IPS-15b (cell line): ENCODE data around the gene FAM177B.
"Not testable (repeated sequence)": the region's sequence is repeated elsewhere in the genome, so short reads cannot be mapped to it uniquely, and the experiment has no call there.

Source experiments
- H3K27me3 ChIP-seq: one replicate; pipeline ENCODE4 v1.6.1; 2013; ENCODE audit warnings: low read length; ENCODE audit not compliant: control insufficient read depth, insufficient read depth
- H3K36me3 ChIP-seq: one replicate; pipeline ENCODE4 v1.6.1; 2013; ENCODE audit warnings: low read length; ENCODE audit not compliant: control insufficient read depth, insufficient read depth
- H3K4me1 ChIP-seq: one replicate; pipeline ENCODE4 v1.6.1; 2013; ENCODE audit warnings: mild to moderate bottlenecking, low read length; ENCODE audit not compliant: control insufficient read depth, insufficient read depth
- H3K4me3 ChIP-seq: one replicate; pipeline ENCODE4 v1.5.1; 2013; ENCODE audit warnings: low read depth, low read length
- H3K9ac ChIP-seq: one replicate; pipeline ENCODE4 v1.6.1; 2013; ENCODE audit warnings: low read depth, mild to moderate bottlenecking, low read length
- H3K9me3 ChIP-seq: one replicate; pipeline ENCODE4 v1.6.1; 2013; ENCODE audit warnings: mild to moderate bottlenecking, low read length; ENCODE audit not compliant: control insufficient read depth, insufficient read depth

The FAM177B gene

DNA sequence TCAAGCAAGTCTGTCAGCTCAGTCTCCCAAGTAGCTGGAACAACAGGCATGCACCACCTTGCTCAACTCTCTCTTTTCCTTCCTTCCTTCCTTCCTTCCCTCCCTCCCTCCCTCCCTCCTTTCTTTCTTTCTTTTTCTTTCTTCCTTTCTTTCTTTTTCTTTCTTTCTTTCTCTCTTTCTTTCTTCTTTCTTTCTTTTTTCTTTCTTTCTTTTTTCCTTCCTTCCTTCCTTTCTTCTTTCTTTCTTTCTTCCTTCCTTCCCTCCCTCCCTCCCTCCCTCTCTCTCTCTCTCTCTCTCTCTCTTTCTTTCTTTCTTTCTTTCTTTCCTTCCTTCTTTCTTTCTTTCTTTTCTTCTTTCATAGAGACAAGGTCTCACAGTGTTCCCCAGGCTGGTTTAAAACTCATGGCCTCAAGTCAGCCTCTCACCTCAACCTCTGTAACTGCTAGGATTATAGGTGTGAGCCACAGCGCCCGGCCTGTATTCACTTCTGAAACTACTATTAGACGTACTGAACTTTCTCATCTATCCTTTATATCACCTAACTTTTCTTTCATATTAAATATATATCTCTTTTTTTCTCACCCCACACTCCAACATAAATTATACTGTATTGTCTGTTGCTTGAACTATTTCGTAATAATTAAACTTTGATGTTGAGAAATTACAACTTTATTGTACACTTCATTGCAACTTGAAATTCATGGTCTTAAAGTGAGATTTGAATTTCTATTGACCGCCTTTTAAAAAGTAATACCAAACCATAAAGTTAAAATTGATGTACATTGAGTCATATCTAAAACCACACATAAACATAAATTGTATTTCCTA, 4.8 kb downstream of the FAM177B start:
- not testable (repeated sequence) for H3K4me1 ChIP-seq, H3K9me3 ChIP-seq, H3K36me3 ChIP-seq, H3K27me3 ChIP-seq, H3K9ac ChIP-seq, H3K4me3 ChIP-seq

GRCh38 chr1:222749927-222750326, 12.9 kb downstream of the FAM177B start:
- Histone ChIP-seq H3K4me3 (no peak overlapping the region), H3K4me1 (no peaks in the 10 kb centered on the region), H3K9ac (no peak overlapping the region), H3K36me3 (no peaks in the 10 kb centered on the region), H3K27me3 (no peaks in the 10 kb centered on the region), H3K9me3 (no peaks in the 10 kb centered on the region)

GRCh38 chr1:222750651-222751050, 13.6 kb downstream of the FAM177B start:
- Histone ChIP-seq H3K4me1 (no peaks in the 10 kb centered on the region), H3K9me3 (no peaks in the 10 kb centered on the region), H3K36me3 (no peaks in the 10 kb centered on the region), H3K9ac (no peak overlapping the region), H3K4me3 (no peak overlapping the region), H3K27me3 (no peaks in the 10 kb centered on the region)

DNA sequence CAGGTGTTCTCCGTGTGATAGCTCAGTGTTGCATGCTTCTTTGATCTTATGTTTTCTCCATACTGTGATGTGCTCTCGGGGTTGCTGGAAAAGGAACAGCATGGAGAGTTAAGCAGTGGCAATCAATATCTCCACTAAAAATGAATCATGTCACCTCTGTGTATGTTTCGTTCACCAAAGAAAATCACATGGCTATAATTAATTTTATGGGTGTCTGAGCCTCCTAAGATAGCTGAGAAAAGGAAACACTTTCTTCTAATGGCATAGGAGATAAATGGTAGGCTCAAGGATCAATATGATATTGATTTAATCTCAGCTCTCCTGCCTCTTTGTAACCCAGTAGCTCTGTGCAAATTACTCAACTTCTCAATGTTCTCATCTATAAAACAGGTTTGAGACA, 14.3 kb downstream of the FAM177B start:
- Histone ChIP-seq H3K36me3 (no peaks in the 10 kb centered on the region), H3K4me3 (no peak overlapping the region), H3K9ac (no peak overlapping the region), H3K27me3 (no peaks in the 10 kb centered on the region), H3K4me1 (no peaks in the 10 kb centered on the region), H3K9me3 (no peaks in the 10 kb centered on the region)

DNA sequence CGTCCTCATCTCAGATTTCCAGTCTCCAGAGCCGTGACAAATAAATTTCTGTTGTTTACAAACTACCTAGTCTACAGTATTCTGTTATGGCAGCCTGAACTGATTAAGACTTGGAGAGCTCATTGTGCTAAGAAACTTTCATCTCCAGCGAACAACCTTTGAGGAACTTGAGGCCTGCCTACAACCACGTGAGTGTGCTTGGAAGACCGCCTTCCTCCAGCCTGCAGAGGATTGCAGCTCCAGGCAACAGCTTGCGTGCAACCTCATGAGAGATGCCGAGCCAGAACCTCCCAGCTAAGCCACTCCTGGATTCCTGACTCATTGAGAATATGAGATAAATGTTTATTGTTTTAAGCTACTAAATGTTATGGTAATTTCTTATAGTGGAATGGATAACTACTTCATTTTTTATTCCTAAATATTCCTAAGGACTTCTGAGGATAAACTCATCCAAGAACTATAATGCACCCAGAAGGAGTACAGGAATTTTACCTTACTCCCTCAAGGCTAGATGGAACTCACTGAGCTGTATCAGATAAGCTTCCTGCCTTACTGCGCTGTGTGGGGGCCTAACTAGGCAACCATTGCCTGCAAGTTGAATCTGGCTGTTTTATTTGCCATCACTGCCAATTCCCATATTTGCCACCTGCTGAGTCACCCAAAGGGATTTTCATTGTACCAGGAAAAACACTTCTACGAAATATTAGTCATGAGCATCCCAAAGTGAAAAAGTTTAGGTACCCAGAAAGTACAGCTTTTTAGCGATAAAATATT, 17.6 kb downstream of the FAM177B start:
- Histone ChIP-seq H3K4me1 (no peaks in the 10 kb centered on the region), H3K4me3 (no peak overlapping the region), H3K9ac (no peak overlapping the region), H3K9me3 (no peaks in the 10 kb centered on the region), H3K36me3 (no peaks in the 10 kb centered on the region), H3K27me3 (no peaks in the 10 kb centered on the region)

GRCh38 chr1:222757646-222758268, 20.8 kb downstream of the FAM177B start:
- no peaks in the 10 kb centered on the region for H3K9me3 ChIP-seq
- no peak overlapping the region for H3K4me3 ChIP-seq
- no peaks in the 10 kb centered on the region for H3K27me3 ChIP-seq

GRCh38 chr1:222759451-222760035, 22.5 kb downstream of the FAM177B start:
- Histone ChIP-seq H3K36me3 (no peaks in the 10 kb centered on the region), H3K4me1 (no peaks in the 10 kb centered on the region), H3K27me3 (no peaks in the 10 kb centered on the region), H3K4me3 (no peak overlapping the region), H3K9ac (no peak overlapping the region), H3K9me3 (no peaks in the 10 kb centered on the region)

More at GRCh38 chr1:222757646-222758268, 20.8 kb downstream of the FAM177B start:
- Histone ChIP-seq H3K9ac (no peak overlapping the region), H3K36me3 (no peaks in the 10 kb centered on the region), H3K4me1 (no peaks in the 10 kb centered on the region)

- H3K4me1 ChIP-seq: no peaks in the 10 kb centered on the region
- no peaks in the 10 kb centered on the region for H3K36me3 ChIP-seq
- H3K9me3 ChIP-seq: no peaks in the 10 kb centered on the region
- no peaks in the 10 kb centered on the region for H3K27me3 ChIP-seq
- H3K9ac ChIP-seq: no peak overlapping the region
- no peak overlapping the region for H3K4me3 ChIP-seq
These were observed 24.1 kb downstream of the FAM177B start for GRCh38 chr1:222761083-222761482.

- H3K9me3 ChIP-seq, H3K27me3 ChIP-seq, H3K4me1 ChIP-seq, H3K36me3 ChIP-seq, H3K4me3 ChIP-seq, H3K9ac ChIP-seq: not testable (repeated sequence)
These were observed 25.2 kb downstream of the FAM177B start for GRCh38 chr1:222762178-222762577.

GRCh38 chr1:222767152-222767571, 30.2 kb downstream of the FAM177B start:
- Histone ChIP-seq H3K36me3 (no peaks in the 10 kb centered on the region), H3K9ac (no peak overlapping the region), H3K27me3 (no peaks in the 10 kb centered on the region), H3K9me3 (no peaks in the 10 kb centered on the region), H3K4me1 (no peaks in the 10 kb centered on the region), H3K4me3 (no peak overlapping the region)

DNA sequence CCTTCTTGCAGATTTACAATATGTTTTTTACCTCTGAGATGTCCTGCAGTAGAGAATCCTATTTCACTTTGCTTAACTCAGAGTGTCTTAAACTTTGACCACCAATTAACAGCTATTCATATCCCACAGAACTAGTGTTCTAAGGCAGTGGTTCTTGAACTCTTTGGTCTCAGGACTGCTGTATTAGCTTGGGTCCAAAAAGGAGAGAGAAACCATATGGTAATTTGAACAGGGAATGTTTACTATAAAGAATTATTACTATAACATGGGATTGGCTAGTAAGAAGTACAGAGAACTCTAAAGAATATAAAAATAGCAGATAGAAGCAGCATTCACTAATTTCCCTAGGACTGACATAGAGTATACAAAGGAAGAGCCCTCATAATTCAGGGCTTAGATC, 31.6 kb downstream of the FAM177B start:
- Histone ChIP-seq H3K9ac (no peak overlapping the region), H3K27me3 (no peaks in the 10 kb centered on the region), H3K4me1 (no peaks in the 10 kb centered on the region), H3K4me3 (no peak overlapping the region), H3K9me3 (no peaks in the 10 kb centered on the region), H3K36me3 (no peaks in the 10 kb centered on the region)
